Adrenal gland (tissue), 5 donors: Measurements from ENCODE around the gene ZNRF1.

ENCODE experiments used
- POLR2A ChIP-seq, 2 donors: fragments of 450-650 bp; IDR thresholded peaks; one replicate each; pipeline ENCODE4 v1.6.1; 2017; ENCODE audit warnings: antibody characterized with exemption in 2 of 2, mild to moderate bottlenecking in 2 of 2, moderate library complexity in 1 of 2
- TF ChIP-seq, protein P1 (sequence below), 6 experiments: fragments of 450-650 bp in 4 of 6; fragments of 200-600 bp in 2 of 6; sonication (generic) in 1 of 6; IDR thresholded peaks; 1 replicate in 5 of 6; 2 replicates in 1 of 6; pipeline versions ENCODE4 v1.5.1 to v1.8.0; 2016 to 2021; ENCODE audit warnings: antibody characterized with exemption in 6 of 6, mild to moderate bottlenecking in 2 of 6, moderate library complexity in 1 of 6
- donor health status: DM: no; HTN: no; CAD: no.

DNA sequence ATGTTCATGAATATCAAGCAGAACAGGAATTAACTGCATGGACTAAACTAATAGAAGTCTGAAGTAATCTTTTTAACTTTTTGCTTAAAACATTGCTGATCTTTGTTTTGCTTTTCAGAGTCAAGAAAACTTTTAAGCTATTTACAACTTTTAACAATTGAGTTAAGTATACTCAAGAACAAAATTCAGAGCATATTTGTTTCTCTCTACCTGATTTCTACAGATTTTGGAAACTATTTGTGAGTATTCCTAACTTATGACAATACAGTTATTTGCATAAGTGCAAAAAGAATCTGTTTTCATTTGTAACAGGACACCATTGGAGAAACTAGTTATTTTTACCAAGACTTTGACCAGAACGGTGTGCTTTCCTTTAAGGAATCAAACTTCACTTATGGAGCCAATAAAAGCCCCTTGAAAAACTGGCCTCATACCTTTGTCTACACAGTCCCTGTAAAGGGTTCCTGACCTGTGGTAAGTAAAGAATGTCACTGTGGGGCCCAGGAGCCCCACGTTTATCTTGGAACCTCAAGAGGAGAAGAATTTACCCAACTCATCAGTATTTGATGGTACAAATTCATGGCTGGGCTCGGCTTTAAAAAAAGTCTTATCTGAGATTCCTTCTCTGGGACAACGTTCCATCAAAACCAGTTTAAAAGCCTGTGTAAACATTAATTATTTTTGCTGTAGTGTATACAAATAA, 129.0 kb downstream of the ZNRF1 start:
- TF ChIP-seq POLR2A (IDR thresholded peaks at IDR 0.05): no peak
- TF ChIP-seq, protein P1, sequence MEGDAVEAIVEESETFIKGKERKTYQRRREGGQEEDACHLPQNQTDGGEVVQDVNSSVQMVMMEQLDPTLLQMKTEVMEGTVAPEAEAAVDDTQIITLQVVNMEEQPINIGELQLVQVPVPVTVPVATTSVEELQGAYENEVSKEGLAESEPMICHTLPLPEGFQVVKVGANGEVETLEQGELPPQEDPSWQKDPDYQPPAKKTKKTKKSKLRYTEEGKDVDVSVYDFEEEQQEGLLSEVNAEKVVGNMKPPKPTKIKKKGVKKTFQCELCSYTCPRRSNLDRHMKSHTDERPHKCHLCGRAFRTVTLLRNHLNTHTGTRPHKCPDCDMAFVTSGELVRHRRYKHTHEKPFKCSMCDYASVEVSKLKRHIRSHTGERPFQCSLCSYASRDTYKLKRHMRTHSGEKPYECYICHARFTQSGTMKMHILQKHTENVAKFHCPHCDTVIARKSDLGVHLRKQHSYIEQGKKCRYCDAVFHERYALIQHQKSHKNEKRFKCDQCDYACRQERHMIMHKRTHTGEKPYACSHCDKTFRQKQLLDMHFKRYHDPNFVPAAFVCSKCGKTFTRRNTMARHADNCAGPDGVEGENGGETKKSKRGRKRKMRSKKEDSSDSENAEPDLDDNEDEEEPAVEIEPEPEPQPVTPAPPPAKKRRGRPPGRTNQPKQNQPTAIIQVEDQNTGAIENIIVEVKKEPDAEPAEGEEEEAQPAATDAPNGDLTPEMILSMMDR (IDR thresholded peaks at IDR 0.05): no peak
